ENCODE results near the gene SIRT5.

The SIRT5 gene

DNA sequence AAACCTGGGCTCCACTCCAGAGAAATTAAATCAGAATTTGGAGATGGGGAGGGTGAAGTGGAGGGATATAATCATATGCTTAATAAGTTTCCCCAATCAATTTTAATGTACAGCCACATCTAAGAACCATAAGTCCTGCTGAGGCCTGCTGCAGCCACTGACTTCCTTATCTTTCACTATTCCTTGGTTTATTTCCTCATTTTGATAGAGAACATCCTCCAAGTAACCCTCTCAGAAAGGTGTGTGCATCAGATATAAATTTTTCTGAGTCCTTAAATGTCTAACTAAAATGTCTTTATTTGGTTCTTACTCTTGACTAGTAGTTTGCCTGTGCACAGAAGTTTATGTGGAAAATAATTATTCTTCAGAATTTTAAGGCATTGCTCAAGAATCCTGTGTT is 23.7 kb upstream of the SIRT5 start:
- H3K27ac ChIP-seq (replicated peaks) = no peak overlapping the region
- no peak overlapping the region for H3K4me3 ChIP-seq (replicated peaks; ENCODE audit: insufficient read depth, low read length)
- H3K27me3 ChIP-seq (ENCODE audit: insufficient read depth, poor library complexity, severe bottlenecking) = no peaks in the 10 kb centered on the region
- no peak for DNase-seq (ENCODE audit: low read depth in 1 of 2, low spot score in 1 of 2)
- TF ChIP-seq, protein P1, sequence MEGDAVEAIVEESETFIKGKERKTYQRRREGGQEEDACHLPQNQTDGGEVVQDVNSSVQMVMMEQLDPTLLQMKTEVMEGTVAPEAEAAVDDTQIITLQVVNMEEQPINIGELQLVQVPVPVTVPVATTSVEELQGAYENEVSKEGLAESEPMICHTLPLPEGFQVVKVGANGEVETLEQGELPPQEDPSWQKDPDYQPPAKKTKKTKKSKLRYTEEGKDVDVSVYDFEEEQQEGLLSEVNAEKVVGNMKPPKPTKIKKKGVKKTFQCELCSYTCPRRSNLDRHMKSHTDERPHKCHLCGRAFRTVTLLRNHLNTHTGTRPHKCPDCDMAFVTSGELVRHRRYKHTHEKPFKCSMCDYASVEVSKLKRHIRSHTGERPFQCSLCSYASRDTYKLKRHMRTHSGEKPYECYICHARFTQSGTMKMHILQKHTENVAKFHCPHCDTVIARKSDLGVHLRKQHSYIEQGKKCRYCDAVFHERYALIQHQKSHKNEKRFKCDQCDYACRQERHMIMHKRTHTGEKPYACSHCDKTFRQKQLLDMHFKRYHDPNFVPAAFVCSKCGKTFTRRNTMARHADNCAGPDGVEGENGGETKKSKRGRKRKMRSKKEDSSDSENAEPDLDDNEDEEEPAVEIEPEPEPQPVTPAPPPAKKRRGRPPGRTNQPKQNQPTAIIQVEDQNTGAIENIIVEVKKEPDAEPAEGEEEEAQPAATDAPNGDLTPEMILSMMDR (IDR thresholded peaks at IDR 0.05; ENCODE audit: insufficient read depth, low read length) = no peak
- no peak for TF ChIP-seq POLR2AphosphoS5 (IDR thresholded peaks at IDR 0.05; ENCODE audit: low read depth)
- TF ChIP-seq GABPA (IDR thresholded peaks at IDR 0.05; ENCODE audit: low read depth) = no peak
- TF ChIP-seq REST (IDR thresholded peaks at IDR 0.05; ENCODE audit: insufficient replicate concordance, low read depth) = no peak
- TF ChIP-seq SPI1 (IDR thresholded peaks at IDR 0.05; ENCODE audit: borderline replicate concordance, low read depth) = peak; percentile 60; the same call in 1 of the 2 replicates

DNA sequence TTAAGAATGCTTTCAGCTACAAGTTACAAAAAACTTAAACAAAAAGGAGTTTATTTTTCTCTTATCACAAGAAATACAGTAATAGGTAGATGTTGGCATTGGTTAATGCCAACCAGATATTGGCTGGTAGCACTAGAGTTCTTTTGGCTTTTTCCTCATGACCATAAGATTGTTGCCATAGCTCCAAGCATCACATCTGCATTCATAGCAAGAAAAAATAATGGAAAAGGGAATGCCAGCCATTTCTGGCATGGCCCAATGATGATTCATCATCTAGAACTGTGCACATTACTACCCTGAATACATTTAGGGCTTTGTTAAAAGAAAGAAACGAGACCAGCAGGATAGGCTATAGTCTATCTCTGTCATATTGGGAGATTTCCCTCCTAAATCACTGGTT is 20.8 kb upstream of the SIRT5 start:
- Histone ChIP-seq H3K27ac (replicated peaks) (no peak overlapping the region), H3K4me3 (replicated peaks; ENCODE audit: insufficient read depth, low read length) (no peak overlapping the region), H3K27me3 (ENCODE audit: insufficient read depth, poor library complexity, severe bottlenecking) (no peaks in the 10 kb centered on the region)
- TF ChIP-seq SPI1 (IDR thresholded peaks at IDR 0.05; ENCODE audit: borderline replicate concordance, low read depth) (no peak), REST (IDR thresholded peaks at IDR 0.05; ENCODE audit: insufficient replicate concordance, low read depth) (no peak)
- no peak for DNase-seq (ENCODE audit: low read depth in 1 of 2, low spot score in 1 of 2)

GRCh38 chr6:13554929-13555333 is 19.5 kb upstream of the SIRT5 start:
- H3K27ac ChIP-seq (replicated peaks) = no peak overlapping the region
- H3K27me3 ChIP-seq (ENCODE audit: insufficient read depth, poor library complexity, severe bottlenecking) = no peaks in the 10 kb centered on the region
- DNase-seq (ENCODE audit: low read depth in 1 of 2, low spot score in 1 of 2) = no peak
- TF ChIP-seq, protein P1 (IDR thresholded peaks at IDR 0.05; ENCODE audit: insufficient read depth, low read length) = no peak
- TF ChIP-seq REST (IDR thresholded peaks at IDR 0.05; ENCODE audit: insufficient replicate concordance, low read depth) = no peak
- TF ChIP-seq GABPA (IDR thresholded peaks at IDR 0.05; ENCODE audit: low read depth) = no peak
- no peak for TF ChIP-seq POLR2AphosphoS5 (IDR thresholded peaks at IDR 0.05; ENCODE audit: low read depth)
- TF ChIP-seq SPI1 (IDR thresholded peaks at IDR 0.05; ENCODE audit: borderline replicate concordance, low read depth) = no peak
- no peak overlapping the region for H3K4me3 ChIP-seq (replicated peaks; ENCODE audit: insufficient read depth, low read length)

- Histone ChIP-seq H3K27me3 (ENCODE audit: insufficient read depth, poor library complexity, severe bottlenecking) (no peaks in the 10 kb centered on the region), H3K4me3 (replicated peaks; ENCODE audit: insufficient read depth, low read length) (no peak overlapping the region), H3K27ac (replicated peaks) (no peak overlapping the region)
- no peak for DNase-seq (ENCODE audit: low read depth in 1 of 2, low spot score in 1 of 2)
- TF ChIP-seq POLR2AphosphoS5 (IDR thresholded peaks at IDR 0.05; ENCODE audit: low read depth) (no peak), REST (IDR thresholded peaks at IDR 0.05; ENCODE audit: insufficient replicate concordance, low read depth) (no peak), SPI1 (IDR thresholded peaks at IDR 0.05; ENCODE audit: borderline replicate concordance, low read depth) (no peak), GABPA (IDR thresholded peaks at IDR 0.05; ENCODE audit: low read depth) (no peak)
- TF ChIP-seq, protein P1 (IDR thresholded peaks at IDR 0.05; ENCODE audit: insufficient read depth, low read length) = no peak
These were observed 16.6 kb upstream of the SIRT5 start for GRCh38 chr6:13557841-13558240.

All from HL-60 (cell line).